HepG2 (cell line): ENCODE data around the gene TOPORS. TPM values are rescaled to one million over a fixed set of nuclear protein-coding genes. Genes with fewer than 3 reads are reported as not detected.

Experiments
- ARHGAP35 ChIP-seq: sonication (generic); formaldehyde crosslinking; IDR thresholded peaks from 2 replicates; pipeline ENCODE4 v1.9.0; 2022; ENCODE audit warnings: mild to moderate bottlenecking, inconsistent platforms, moderate library complexity, missing genetic modification reagents, borderline replicate concordance
- CC2D1A ChIP-seq: sonication (generic); formaldehyde crosslinking; IDR thresholded peaks from 2 replicates; pipeline ENCODE4 v1.8.1; 2023; ENCODE audit warnings: mild to moderate bottlenecking, missing genetic modification reagents
- CENPT ChIP-seq: sonication (generic); formaldehyde crosslinking; IDR thresholded peaks from 2 replicates; pipeline ENCODE4 v1.8.0; 2022; ENCODE audit warnings: low read depth, mild to moderate bottlenecking, moderate library complexity, missing genetic modification reagents
- FOXO4 ChIP-seq: sonication (generic); formaldehyde crosslinking; conservative IDR thresholded peaks from 2 replicates; pipeline ENCODE4 v1.8.1; 2023; ENCODE audit warnings: missing genetic modification reagents
- NFE2L2 ChIP-seq: fragments of 150-350 bp; IDR thresholded peaks from 2 replicates; pipeline ENCODE4 v1.6.1; 2014; ENCODE audit warnings: low read length
- NR2F6 ChIP-seq, 2 experiments: IDR thresholded peaks; 2 replicates each; pipeline ENCODE4 v1.6.1; 2016; ENCODE audit warnings: antibody characterized with exemption in 1 of 2, mild to moderate bottlenecking in 1 of 2
- NR3C1 ChIP-seq: sonication (generic); formaldehyde crosslinking; IDR thresholded peaks from 2 replicates; pipeline ENCODE4 v1.4.0; 2020; ENCODE audit warnings: missing genetic modification reagents
- PRDM10 ChIP-seq: sonication (generic); formaldehyde crosslinking; IDR thresholded peaks from 2 replicates; pipeline ENCODE4 v1.4.0; 2020; ENCODE audit warnings: low read depth, missing genetic modification reagents
- RARA ChIP-seq: IDR thresholded peaks from 2 replicates; pipeline ENCODE4 v1.6.1; 2016; ENCODE audit warnings: missing genetic modification reagents, missing compliant biosample characterization
- STAT5B ChIP-seq: sonication (generic); formaldehyde crosslinking; IDR thresholded peaks from 2 replicates; pipeline ENCODE4 v1.4.0; 2020; ENCODE audit warnings: missing genetic modification reagents
- YEATS4 ChIP-seq: sonication (generic); formaldehyde crosslinking; IDR thresholded peaks from 2 replicates; pipeline ENCODE4 v1.4.0; 2020; ENCODE audit warnings: missing genetic modification reagents, borderline replicate concordance
- ZBTB42 ChIP-seq: sonication (generic); formaldehyde crosslinking; IDR thresholded peaks from 2 replicates; pipeline ENCODE4 v1.5.0; 2020; ENCODE audit warnings: mild to moderate bottlenecking, missing genetic modification reagents
- ZFP36L1 ChIP-seq: sonication (generic); formaldehyde crosslinking; IDR thresholded peaks from 2 replicates; pipeline ENCODE4 v1.8.0; 2022; ENCODE audit warnings: mild to moderate bottlenecking, missing genetic modification reagents, moderate library complexity
- ZFX ChIP-seq: sonication (generic); formaldehyde crosslinking; IDR thresholded peaks from 2 replicates; pipeline ENCODE4 v1.4.0; 2020; ENCODE audit warnings: mild to moderate bottlenecking, low read depth, missing genetic modification reagents, moderate library complexity
- ZKSCAN8 ChIP-seq: IDR thresholded peaks from 2 replicates; pipeline ENCODE4 v1.6.1; 2016; ENCODE audit warnings: borderline replicate concordance, missing genetic modification reagents, missing compliant biosample characterization
- ZNF18 ChIP-seq: sonication (generic); formaldehyde crosslinking; IDR thresholded peaks from 2 replicates; pipeline ENCODE4 v1.8.0; 2022; ENCODE audit warnings: mild to moderate bottlenecking, missing genetic modification reagents; ENCODE audit not compliant: insufficient replicate concordance
- ZNF205 ChIP-seq: IDR thresholded peaks from 2 replicates; pipeline ENCODE4 v1.6.1; 2018; ENCODE audit warnings: missing biosample characterization, missing genetic modification reagents
- ZNF746 ChIP-seq: sonication (generic); formaldehyde crosslinking; IDR thresholded peaks from 2 replicates; pipeline ENCODE4 v1.8.0; 2022; ENCODE audit warnings: mild to moderate bottlenecking, missing genetic modification reagents
- polyA plus RNA-seq, 8 experiments: library from polyadenylated mRNA; depleted of rRNA in 3 of 8; stranded (reverse) in 7 of 8; unstranded in 1 of 8; fragments of >200 nt; fragmentation: Illumina TruSeq in 4 of 8; extraction: Trizol in 4 of 8; gene quantifications; 2 replicates each; pipeline versions ENCODE4 v1.2.1 to v1.2.3, GENCODE V29; 2011 to 2016; ENCODE audit warnings: low read depth in 4 of 8, missing spikeins in 1 of 8, mixed read lengths in 1 of 8; ENCODE audit not compliant: insufficient read depth in 1 of 8
- total RNA-seq, 5 experiments: library from RNA; depleted of rRNA; stranded (reverse); fragments of >200 nt; fragmentation: Illumina TruSeq; extraction: Trizol; gene quantifications; 2 replicates each; pipeline ENCODE4 v1.2.3, GENCODE V29; 2016; ENCODE audit warnings: low read depth in 1 of 5
- TF ChIP-seq, protein P1 (sequence below): sonication (generic); formaldehyde crosslinking; IDR thresholded peaks from 2 replicates; pipeline ENCODE4 v1.4.0; 2020; ENCODE audit warnings: mild to moderate bottlenecking, low read depth, missing genetic modification reagents
- TF ChIP-seq, protein P2 (sequence below): sonication (generic); formaldehyde crosslinking; IDR thresholded peaks from 2 replicates; pipeline ENCODE4 v1.4.0; 2020; ENCODE audit warnings: missing genetic modification reagents; ENCODE audit errors: not compliant biosample characterization

The TOPORS gene
- total and polyA plus RNA-seq, 2 of the 13 experiments (the other 11 are each of a cell fraction or from before 2014, with no cell fraction given): 6.8 to 19.6 TPM

GRCh38 chr9:32552172-32552872 lies at the start of gene TOPORS, which contains the start of gene SMIM27 (continued):
- TF ChIP-seq FOXO4 (CRISPR knock-in tag) (no peak), ZNF205 (CRISPR knock-in tag) (0 out of 2 replicates have a peak, but pooled peaks have one; percentile 74), ZKSCAN8 (CRISPR knock-in tag) (peak; percentile 63; the same call in 1 of the 2 replicates), YEATS4 (CRISPR knock-in tag) (peak; percentile 75), NR2F6 (IDR thresholded peaks at IDR 0.05) (no peak; the same call in 1 of the 2 replicates), NR2F6 (CRISPR knock-in tag; IDR thresholded peaks at IDR 0.05) (0 out of 2 replicates have a peak, but pooled peaks have one; percentile 15), PRDM10 (CRISPR knock-in tag) (no peak), ZFP36L1 (no peak), CENPT (no peak), ZNF746 (CRISPR knock-in tag) (peak; percentile 47; the same call in 1 of the 2 replicates), NFE2L2 (no peak), ZFX (CRISPR knock-in tag) (peak; percentile 97), ZNF18 (CRISPR knock-in tag) (no peak), NR3C1 (CRISPR knock-in tag) (no peak), STAT5B (CRISPR knock-in tag) (no peak), CC2D1A (CRISPR knock-in tag) (no peak), ZBTB42 (peak; percentile 81; the same call in 1 of the 2 replicates), RARA (no peak; the same call in 1 of the 2 replicates), ARHGAP35 (CRISPR knock-in tag) (peak; percentile 51; the same call in 1 of the 2 replicates)
- TF ChIP-seq, protein P1, sequence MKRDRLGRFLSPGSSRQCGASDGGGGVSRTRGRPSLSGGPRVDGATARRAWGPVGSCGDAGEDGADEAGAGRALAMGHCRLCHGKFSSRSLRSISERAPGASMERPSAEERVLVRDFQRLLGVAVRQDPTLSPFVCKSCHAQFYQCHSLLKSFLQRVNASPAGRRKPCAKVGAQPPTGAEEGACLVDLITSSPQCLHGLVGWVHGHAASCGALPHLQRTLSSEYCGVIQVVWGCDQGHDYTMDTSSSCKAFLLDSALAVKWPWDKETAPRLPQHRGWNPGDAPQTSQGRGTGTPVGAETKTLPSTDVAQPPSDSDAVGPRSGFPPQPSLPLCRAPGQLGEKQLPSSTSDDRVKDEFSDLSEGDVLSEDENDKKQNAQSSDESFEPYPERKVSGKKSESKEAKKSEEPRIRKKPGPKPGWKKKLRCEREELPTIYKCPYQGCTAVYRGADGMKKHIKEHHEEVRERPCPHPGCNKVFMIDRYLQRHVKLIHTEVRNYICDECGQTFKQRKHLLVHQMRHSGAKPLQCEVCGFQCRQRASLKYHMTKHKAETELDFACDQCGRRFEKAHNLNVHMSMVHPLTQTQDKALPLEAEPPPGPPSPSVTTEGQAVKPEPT: peak; percentile 93; the same call in 1 of the 2 replicates
- TF ChIP-seq, protein P2, sequence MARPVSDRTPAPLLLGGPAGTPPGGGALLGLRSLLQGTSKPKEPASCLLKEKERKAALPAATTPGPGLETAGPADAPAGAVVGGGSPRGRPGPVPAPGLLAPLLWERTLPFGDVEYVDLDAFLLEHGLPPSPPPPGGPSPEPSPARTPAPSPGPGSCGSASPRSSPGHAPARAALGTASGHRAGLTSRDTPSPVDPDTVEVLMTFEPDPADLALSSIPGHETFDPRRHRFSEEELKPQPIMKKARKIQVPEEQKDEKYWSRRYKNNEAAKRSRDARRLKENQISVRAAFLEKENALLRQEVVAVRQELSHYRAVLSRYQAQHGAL: no peak
